NB4 (cell line): ENCODE data around the gene HES4.

ENCODE experiments used
- DNase-seq: peaks from one replicate; pipeline ENCODE4 v3.0.0; 2010; ENCODE audit warnings: low read depth
- H3K4me3 ChIP-seq: one replicate; pipeline ENCODE4 v1.5.1; 2011; ENCODE audit warnings: mild to moderate bottlenecking, low read depth, low read length, moderate library complexity
- CTCF ChIP-seq: IDR thresholded peaks from one replicate; pipeline ENCODE4 v1.5.1; 2012; ENCODE audit warnings: low read depth, low read length
- MAX ChIP-seq: IDR thresholded peaks from 2 replicates; pipeline ENCODE4 v1.6.1; 2011; ENCODE audit warnings: low read depth, low read length
- MYC ChIP-seq: IDR thresholded peaks from 2 replicates; pipeline ENCODE4 v1.6.1; 2011; ENCODE audit warnings: low read depth, low read length
- POLR2A ChIP-seq: IDR thresholded peaks from 2 replicates; pipeline ENCODE4 v1.6.1; 2011; ENCODE audit warnings: mild to moderate bottlenecking; ENCODE audit not compliant: insufficient read length; ENCODE audit errors: extremely low read depth

HES4 gene

GRCh38 chr1:999725-1000356 is at the start of gene HES4:
Gene HES4, minus strand, starts transcription at chr1:1000097. Its CDS starts 124 bp downstream, at chr1:999973.
- no peak within 1 kb of the TSS for H3K4me3 ChIP-seq
- no peak for TF ChIP-seq POLR2A
- TF ChIP-seq CTCF = no peak
- peak; percentile 37 for DNase-seq

GRCh38 chr1:1048765-1049164 is 48.9 kb upstream of the HES4 start:
- no peak overlapping the region for H3K4me3 ChIP-seq
- DNase-seq = no peak
- TF ChIP-seq POLR2A = no peak
- no peak for TF ChIP-seq MYC
- no peak for TF ChIP-seq MAX
- TF ChIP-seq CTCF = no peak

- H3K4me3 ChIP-seq = no peak overlapping the region
- no peak for DNase-seq
- no peak for TF ChIP-seq POLR2A
- no peak for TF ChIP-seq MAX
- no peak for TF ChIP-seq CTCF
- no peak for TF ChIP-seq MYC
These were observed 48.1 kb upstream of the HES4 start for GRCh38 chr1:1047963-1048362.

- DNase-seq = no peak
- TF ChIP-seq MAX = no peak
- no peak for TF ChIP-seq POLR2A
- TF ChIP-seq CTCF = no peak
- TF ChIP-seq MYC = no peak
- no peak overlapping the region for H3K4me3 ChIP-seq
These were observed 47.5 kb upstream of the HES4 start for GRCh38 chr1:1047407-1047806.

GRCh38 chr1:1046767-1047166 is 46.9 kb upstream of the HES4 start:
- DNase-seq = no peak
- TF ChIP-seq CTCF (no peak), POLR2A (no peak), MAX (no peak), MYC (no peak)
- H3K4me3 ChIP-seq = no peak overlapping the region

- no peak for DNase-seq
- H3K4me3 ChIP-seq = no peak overlapping the region
- TF ChIP-seq CTCF = no peak
- TF ChIP-seq MYC = no peak
- TF ChIP-seq POLR2A = no peak
- no peak for TF ChIP-seq MAX
These were observed 46.3 kb upstream of the HES4 start for GRCh38 chr1:1046243-1046642.
